HG03060 (cell line): ENCODE data around the gene TEX10.
A peak's percentile ranks its signal among the peaks of the same experiment; 100 is the strongest.
"Not testable (repeated sequence)": the region's sequence is repeated elsewhere in the genome, so short reads cannot be mapped to it uniquely, and the experiment has no call there.

ENCODE experiments used
- ATAC-seq: cut with Tn5 transposase; IDR thresholded peaks from one replicate; pipeline ENCODE4 v1.9.1; 2021; ENCODE audit warnings: low read depth, moderate number of reproducible peaks; ENCODE audit not compliant: unreplicated experiment

Gene TEX10

DNA sequence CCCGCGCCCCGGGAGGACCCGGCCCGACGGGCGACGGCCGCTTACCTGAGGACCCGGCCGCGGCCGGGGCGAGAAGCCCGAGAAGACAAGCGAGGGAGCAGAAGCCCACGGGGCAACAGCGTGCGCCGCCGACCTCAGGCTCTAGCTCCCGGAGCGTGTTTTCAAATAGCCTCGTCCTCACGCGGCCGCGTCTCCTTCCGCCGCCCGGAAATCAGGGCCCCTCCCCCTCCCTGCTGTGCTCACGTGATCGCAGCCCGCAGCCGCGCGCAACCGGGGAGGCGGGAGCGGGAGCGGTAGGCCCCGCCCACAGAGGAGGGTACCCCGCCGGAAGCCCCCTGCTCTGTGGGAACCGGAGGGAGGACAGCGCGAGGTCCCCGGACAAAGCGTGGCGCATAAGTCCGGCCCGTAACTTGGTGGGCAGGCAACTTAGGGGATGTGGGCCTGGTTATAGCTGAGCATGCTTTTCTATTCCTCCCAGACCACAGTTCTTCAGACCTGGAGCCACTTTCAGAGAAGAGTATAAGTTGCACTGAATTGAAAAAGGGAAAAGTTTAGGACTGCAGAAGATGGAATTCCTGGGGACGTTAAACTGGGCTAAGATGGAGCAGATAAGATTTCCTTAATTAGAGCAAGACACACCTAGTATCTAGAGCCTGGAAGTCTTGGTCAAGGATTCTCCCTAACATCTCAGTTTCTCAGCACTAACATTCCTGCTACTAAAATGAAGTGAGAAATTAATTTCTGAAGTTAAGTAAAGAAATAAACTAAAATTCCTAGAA, at the start of gene TEX10:
TSS of gene TEX10 (minus strand) at position 216 of the 779 bp plus-strand sequence. CDS start 3,579 bp downstream, outside the sequence.
- peak; percentile 35 for ATAC-seq

DNA sequence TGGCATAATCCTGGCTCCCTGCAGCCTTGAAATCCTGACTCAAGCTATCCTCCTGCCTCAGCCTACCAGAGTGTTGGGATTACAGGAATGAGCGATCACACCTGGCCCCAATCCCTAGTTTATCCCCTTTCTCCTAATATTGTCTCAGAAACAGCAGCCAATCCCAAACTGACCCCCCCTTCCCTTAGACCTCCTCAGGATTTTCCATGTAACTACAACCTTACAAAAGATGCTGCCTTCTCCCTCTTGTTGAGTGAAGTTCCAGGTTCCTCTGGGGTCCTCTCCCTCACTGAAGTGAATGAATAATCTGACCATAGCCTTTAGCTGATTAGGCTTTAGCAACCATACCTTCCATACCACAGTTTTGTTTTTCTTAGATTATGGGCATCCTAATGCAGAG, 48.3 kb upstream of the TEX10 start:
- ATAC-seq, result no peak

DNA sequence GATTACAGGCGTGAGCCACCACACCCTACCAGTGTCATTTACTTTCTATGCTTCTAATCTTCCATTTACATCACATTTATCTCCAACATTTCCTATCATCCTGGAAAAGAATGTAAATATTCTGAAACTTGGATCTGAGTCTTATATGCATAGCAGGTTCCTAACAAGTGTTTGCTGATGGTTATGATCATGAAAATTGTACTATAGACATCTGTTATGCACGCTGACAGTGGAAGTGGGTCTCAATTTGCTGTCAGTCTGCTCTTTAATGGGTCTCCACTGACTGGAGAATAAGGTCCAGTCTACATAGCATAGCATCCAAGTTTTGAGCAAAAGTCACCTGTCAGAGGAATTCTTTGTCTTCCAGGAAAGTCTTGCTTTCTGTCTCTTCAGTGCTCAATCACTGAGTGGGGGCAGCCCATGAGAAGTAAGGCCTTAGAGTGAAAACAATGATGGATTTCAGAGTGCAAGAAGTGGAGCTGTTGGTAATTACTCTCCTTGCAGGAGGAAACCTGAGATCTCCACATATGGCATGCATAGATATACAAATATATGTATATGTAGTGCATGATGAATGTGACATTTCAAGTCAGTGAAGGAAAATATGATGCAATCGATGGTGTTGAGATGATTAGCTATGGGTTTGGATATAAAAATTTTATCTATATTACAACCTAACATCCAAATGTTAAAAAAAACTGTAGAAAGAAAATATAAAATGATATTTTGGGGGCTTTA, 45.0 kb upstream of the TEX10 start:
- no peak for ATAC-seq

DNA sequence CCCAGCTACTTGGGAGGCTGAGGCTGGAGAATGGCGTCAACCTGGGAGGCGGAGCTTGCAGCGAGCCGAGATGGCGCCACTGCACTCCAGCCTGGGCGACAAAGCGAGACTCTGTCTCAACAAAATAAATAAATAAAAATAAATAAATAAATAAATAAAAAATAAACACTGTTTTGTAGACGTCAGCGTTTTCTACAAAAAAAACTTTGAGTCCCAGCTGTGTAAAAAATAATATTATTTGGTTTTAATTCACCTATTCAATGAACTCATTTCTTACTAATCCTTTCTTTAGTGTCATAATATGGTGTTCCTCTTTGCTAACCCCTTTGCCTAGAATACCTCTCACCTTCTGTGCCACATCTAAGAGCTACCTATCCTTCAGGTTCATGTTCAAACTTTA, 44.0 kb upstream of the TEX10 start:
- no peak for ATAC-seq

DNA sequence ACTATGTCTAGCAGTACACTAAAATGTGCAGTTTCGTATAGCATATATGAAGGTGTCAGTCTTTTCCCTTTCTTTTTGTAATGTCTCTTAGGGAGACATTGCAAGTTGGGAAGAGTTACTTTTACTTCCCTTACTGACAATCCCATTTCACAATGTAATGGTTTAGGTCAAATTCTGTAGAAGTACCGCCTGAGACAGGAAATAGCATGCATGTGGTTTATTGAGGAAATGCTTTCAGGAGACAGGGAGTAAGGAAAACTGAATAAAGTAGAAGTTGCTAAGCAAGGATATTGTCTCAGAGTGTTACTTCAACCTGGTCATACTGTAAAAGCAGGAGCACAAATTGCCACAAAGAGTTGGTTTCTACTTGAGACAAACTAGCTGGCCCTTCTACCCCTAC, 42.1 kb upstream of the TEX10 start:
- ATAC-seq, result no peak

DNA sequence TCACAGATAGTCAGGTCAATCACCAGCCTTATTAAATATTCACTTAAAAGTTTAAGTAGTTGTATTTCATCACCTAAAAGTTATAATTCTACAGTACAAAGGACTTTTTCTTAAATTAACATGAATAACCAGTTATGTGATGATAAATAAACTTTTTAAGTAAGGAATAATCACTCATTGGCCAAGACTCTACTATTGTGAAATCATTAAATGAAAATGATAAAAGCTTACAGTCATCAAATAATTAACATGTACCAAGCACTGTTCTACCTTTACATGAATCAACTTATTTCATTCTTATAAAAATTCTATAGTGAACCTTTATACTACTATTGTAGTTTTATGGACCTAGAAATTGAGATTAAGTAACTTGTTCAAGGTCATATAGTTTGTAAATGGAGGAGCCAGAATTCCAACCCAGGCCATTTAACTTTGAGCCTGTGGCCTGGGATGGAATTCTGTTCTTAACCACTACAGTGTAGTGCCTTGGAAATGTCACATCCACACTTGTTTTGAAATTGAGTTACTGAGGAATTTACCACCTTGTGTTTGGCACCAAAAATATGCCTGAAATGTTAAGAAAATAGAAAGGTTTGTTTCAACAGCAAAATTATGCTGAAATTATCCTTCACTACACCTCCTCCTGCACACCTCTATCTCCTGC, 41.4 kb upstream of the TEX10 start:
- no peak for ATAC-seq

DNA sequence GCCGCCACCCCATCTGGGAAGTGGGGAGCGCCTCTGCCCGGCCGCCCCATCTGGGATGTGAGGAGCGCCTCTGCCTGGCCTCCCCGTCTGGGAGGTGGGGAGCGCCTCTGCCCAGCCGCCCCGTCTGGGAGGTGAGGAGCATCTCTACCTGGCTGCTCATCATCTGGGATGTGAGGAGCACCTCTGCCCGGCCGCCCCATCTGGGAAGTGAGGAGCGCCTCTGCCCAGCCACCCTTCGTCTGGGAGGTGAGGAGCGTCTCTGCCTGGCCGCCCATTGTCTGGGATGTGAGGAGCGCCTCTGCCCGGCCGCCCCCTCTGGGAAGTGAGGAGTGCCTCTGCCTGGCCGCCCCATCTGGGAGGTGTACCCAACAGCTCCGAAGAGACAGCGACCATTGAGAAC, 40.2 kb upstream of the TEX10 start:
- ATAC-seq, result not testable (repeated sequence)

DNA sequence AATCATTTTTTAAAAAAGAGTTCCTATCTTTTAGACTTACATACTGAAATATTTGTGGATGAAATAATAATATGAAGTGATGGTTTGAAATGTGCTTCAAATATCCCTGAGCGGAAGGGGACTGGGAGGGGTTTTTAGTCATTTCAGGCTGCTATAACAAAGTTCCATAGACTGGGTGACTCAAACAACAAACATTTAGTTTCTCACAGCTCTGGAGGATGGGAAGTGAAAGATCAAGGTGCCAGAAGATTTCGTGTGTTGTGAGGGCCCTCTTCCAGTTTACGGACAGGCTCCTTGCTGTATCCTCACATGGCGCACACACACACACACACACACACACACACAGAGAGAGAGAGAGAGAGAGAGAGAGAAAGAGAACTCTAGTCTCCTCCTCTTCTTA, 27.1 kb upstream of the TEX10 start:
- ATAC-seq, result no peak

DNA sequence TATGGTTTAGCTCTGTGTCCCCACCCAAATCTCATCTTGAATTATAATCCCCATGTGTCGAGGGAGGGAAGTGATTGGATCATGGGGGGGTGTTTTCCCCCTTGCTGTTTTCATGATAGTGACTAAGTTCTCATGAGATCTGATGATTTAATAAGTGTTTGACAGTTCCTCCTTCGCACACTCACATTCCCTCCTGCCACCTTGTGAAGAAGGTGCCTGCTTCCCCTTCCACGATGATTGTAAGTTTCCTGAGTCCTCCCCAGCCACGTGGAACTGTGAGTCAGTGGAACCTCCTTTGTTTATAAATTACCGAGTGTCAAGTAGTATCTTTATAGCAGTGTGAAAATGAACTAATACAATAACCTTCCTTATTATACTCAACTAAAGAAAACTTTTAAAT, 24.3 kb upstream of the TEX10 start:
- ATAC-seq, result no peak

DNA sequence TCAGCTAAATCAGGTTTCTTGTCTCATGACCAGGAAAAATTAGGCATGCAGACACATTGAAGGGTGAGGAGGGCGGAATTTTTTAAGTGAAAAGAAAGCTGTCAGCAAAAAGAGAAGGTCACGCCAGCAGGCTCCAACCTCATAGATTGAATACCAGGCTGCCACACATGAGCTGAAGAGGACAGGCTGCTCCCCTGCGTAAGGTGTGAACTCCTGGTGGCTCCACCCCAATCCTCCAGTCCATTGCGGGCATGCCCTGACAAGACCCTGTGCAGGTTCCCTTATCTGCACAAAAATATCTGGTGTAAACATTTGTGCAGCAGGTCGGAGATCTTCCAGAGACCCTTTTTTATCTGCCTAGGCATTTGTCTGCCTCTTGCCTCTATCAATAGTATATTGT, 22.9 kb upstream of the TEX10 start:
- no peak for ATAC-seq

DNA sequence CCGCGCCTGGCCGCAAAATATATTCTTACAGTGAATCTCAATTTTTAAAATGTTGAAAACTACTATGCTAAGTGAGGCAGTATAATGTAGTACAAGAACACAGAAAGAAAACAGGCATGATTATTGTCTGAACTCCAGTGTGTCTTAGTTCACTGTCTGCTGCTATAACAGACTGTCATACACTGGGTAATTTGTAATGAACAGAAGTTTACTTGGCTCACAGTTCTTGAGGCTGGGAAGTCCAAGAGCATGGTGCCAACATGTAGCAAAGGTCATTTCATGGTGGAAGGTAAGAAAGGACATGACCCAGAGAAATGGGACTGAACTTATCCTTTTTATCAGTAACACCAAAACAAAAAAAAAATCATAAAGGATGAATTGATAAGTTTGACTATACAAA, 19.9 kb upstream of the TEX10 start:
- no peak for ATAC-seq

DNA sequence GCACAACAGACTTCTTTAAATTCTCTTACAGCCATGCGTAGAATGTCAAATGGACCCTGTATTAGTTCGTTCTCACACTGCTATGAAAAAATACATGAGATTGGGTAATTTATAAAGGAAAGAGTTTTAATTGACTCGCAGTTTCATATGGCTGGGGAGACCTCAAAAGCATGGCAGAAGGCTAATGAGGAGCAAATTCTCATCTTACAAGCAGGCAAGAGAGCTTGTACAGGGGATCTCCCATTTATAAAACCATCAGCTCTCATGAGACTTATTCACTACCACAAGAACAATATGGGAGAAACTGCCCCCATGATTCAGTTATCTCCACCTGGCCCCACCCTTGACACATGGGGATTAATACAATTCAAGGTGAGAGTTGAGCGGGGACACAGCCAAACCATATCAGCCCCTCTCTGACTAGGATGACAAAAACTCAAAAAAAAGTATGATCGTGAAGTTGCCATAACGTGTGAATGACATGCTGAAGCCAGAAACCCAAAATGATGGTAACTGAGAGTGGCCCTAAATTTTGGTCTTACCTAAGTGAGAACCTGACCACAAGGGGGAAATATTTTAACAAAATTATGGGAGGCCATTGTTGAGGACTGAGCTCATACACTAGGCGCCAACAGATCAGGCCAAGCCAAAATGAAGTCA, 17.5 kb upstream of the TEX10 start:
- ATAC-seq, result no peak

DNA sequence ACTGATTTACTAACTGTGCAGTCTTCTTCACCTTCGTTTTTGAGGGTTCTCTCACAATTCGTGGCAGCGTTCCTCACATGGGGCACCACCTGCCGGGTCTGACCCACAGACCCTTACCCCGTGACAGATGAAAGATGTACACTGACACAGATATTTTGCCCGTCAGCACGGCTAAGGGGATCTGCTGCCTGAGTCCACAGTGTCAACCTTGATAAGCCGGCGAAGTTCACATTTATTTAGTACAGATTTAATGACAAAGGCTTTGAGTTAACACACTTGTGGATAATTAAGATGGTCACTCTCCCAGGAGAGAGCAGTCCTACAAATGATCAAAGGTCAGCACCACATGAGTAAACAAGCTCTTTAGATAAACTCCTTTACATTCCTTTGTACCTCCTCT, 15.9 kb upstream of the TEX10 start:
- ATAC-seq, result no peak

DNA sequence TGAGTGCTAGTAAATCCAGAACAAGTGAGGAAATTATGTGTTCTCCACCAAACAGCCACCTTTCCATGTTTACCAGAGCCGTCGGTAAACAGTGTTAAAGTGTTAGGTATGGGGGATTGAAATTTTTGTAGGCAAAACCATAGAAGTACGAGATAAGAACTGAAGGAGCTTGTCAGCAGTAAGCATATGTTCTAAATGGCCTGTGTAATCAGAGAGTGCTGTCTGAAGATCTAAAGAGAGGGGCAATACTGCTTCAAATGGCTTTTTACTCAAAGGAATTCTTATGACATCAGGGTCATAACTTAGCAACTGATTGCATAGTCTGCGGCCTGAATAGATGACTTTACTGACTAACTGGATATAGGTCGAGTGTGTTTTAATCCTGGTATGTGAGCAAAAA, 13.4 kb upstream of the TEX10 start:
- ATAC-seq, result no peak

DNA sequence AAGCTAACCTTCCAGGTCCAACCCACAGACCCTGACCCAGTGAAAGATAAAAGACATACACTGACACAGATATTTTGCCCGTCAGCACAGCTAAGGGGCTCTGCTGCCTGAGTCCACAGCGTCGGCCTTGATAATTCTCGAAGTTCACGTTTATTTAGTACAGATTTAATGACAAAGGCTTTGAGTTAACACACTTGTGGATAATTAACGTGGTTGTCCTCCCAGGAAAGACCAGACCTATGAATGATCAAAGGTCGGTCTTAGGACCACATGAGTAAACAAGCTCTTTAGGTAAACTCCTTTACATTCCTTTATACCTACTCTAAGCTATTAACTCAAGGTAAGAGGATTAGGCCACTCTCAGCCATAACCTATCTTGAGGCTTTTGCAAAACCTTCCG, 11.3 kb upstream of the TEX10 start:
- ATAC-seq, result no peak

DNA sequence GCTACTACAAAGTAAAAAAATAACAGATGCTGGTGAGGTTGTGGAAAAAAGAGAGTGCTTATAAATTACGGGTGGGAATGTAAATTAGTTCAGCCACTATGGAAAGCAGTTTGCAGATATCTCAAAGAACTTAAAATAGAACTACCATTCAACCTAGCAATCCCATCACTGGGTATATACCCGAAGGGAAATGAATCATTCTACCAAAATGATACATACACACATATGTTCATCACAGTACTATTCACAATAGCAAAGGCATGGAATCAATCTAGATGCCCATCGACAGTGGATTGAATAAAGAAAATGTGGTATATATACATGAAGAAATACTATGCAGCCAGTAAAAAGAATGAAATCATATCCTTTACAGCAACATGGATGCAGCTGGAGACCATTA, 6.3 kb upstream of the TEX10 start:
- no peak for ATAC-seq

DNA sequence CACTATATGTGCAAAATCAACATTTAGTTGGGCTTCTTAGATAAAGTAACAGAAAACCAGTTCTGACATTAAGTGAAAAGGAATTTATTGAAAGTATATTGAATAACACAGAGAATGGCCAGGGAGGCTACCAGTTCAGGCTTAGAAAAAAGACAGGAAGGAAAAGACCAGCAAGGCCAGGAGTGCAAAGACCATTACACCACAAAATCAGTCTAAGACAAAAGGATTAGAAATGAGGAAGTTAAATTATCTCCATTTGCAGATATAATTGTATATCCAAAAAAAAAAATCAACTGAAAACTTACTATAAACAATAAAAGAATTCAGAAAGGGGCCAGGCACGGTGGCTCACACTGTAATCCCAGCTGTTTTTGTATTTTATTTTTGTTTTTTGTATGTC, 4.8 kb upstream of the TEX10 start:
- ATAC-seq, result no peak

DNA sequence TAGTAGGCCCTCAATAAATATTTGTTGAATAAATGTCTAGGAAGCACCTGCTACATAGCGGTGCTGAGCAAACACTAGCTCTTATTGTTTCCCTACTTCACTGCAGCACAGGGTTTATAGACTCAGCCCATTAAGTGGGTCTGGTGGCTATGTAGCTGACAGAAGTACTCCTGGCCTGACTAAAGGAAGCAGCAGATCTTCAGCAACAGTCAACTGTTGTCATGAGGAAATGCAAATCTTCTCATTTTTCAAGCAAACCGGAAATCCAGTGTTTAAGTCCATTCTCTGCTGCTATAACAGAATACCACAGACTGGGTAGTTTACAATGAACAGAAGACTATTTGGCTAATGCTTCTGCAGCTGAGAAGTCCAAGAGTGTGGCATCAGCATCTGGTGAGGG, 2.8 kb upstream of the TEX10 start:
- ATAC-seq, result no peak

DNA sequence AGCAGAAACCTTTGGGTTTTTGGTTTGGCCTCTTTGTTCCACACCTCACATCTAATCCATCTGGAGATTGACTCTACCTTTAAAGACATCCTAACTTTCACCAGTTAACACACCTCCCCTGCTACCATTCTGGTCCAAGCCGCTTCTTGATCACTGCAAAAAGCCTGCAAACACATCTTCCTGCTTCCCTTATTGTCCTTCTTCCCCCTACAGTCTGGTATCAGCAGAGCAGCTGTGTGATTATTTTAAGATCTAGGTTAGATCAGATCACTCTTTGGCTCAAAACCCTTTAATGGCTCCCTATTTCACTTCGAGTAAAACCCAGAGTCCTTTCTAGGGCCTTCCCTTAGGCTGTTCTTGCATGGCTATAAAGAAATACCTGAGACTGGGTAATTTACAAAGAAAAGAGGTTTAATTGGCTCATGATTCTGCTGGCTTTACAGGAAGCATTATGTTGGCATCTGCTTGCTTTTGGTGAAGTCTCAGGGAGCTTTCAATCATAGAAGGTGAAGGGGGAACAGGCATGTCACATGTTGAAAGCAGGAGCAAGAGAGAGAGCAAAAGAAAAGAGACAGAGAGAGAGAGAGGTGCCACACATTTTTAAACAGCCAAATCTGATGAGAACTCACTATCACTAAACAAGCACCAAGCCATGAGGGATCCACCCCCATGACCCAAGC, 1.5 kb upstream of the TEX10 start:
- no peak for ATAC-seq

DNA sequence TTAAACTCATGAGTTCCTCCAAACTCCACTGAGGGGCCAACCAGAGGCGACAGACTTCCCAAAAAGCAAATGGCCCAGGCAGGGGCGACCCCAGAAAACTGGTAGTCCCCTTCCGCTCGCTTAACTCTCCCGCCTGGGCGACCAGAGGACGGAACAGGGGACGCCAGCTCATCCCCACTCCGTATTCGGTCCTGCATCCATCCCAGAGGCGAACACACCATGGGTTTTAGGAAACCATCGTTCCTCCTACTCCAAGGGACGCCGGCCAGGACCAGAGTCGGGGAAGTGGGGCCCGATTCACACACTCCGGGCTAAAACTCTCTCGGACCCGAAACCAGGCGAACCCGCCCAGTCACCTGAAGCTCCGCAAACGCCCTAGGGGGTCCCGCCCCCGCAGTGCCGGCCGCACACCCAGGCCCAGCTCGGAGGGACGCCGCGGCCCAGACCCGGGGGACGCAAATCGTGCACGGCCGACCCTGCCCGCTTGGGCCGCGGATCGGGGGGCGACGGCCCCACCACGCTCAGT, 478 bp downstream of the TEX10 start:
- ATAC-seq, result peak; percentile 13
